Frontal cortex (tissue), 4 donors: ENCODE results near the gene VAV2. TPM values are rescaled to one million over a fixed set of nuclear protein-coding genes. Genes with fewer than 3 reads are reported as not detected.

Source experiments
- DNase-seq, 2 donors: peaks; one replicate each; pipeline ENCODE4 v3.0.0; 2012; ENCODE audit warnings: low spot score in 2 of 2
- FAIRE-seq: peaks from 2 replicates; lab custom pipeline; 2012; peaks lifted over from hg19 to GRCh38; lab: Jason Lieb, UNC
- total RNA-seq: library from RNA; depleted of rRNA; stranded (reverse); fragments of >200 nt; gene quantifications from one replicate; pipeline ENCODE4 v1.2.3, GENCODE V29; 2014
- donor health status: control.
- donor health status: control.
- donor health status: control.

VAV2 gene
- total RNA-seq, 1 donor from 2014 or later = 31.0 TPM

DNA sequence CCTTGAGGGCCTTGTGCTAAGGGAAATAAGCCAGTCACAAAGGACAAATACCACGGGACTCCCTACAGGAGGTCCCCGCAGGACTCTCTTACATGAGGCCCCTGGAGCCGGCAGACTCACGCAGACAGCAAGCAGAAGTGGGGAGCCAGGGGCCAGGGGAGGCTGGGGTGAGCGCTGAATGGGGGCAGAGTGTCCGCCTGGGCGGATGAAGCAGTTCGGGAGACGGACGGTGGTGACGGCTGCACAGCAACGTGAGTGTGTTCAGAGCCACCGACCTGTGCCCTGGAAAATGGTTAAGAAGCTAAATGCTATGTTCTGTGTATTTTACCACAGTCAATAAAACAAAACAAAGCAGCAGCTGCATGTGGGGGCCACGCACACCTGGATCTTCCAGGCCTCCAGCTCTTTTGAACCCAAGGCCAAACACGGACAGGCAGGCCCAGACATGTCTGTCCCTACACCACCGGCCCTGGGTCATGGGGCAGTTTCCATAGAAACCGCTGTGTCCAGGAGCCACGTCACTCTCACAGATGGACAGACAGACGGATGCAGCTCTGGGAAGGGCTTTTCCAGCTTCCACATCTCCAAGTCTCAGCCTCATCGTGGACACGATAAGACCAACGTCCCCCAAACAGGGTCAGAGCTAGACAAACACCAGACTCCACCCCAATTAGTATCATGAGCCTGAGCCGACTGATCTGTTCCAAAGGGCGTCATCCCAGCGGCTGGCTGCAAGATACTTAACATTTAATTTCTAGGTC is 103.9 kb downstream of the VAV2 start:
- FAIRE-seq = no peak
- DNase-seq = no peak

DNA sequence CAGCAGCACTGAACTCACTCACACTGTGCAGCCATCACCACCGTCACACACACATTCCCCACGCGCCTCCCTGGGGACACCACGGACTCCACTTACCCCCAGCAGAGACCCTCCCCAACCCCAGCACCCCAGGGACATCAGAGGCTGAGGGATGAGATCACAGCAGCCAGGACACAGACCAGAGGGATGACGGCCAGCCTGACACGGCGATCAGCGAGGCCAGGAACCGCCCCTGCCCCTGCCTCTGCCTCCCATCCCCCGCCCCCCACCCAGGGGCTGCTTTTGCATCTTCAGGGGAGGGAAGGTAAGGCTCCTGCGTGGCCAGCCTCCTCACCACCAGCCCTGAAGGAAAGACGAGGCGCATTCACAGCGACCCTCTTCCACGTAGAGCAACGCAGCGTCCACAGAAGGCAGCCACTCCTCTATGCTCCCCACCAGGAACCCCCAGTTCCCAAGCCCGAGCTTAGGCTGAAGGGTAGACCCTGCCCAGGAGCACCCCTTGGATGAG is 104.5 kb downstream of the VAV2 start:
- DNase-seq = no peak

DNA sequence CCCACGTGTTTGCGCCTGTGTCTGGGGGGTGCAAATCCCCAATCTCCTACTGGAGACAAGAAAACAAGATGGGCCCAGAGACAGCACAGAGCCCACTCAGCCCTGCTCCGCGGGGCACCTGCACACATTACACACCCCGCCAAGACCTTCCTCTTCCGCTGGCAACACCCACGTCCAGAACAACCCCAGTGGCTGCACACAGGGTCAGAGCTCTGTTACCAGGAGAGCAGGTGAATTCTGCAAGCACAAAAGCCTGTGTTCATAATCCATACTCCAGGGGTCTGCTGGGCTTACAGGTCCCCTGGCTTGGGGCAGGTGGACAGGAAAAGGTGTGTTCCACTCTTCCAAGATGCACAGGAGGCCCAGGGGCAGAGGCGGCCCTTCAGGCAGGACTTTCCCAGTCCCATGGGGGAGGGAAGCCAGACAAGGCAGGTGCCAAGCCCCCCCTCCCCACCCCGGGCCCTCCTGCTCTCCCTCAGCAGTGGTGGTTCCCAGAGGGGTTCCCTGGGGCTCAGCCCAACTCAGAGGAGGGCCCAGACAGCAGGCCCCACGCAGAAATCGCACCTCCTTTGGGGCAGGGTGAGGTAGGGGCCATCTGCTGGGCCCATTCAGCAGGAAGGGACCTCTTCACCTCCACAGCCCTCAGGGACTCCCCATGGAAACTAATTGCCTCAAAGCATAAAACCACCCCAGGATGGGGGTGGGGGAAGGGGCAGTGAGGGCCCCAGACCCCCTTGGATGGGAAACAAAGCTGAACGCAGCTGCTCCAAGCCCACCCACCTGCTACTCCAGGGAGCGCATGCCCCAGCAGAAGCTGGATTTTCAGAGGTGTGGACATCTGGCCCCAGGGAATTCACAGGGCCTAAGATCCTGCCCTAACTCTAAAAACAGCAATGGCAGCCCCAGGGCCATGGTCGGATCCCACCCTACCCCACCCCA is 105.3 kb downstream of the VAV2 start:
- FAIRE-seq (no peak), DNase-seq (no peak)

More for the DNA sequence above, 104.5 kb downstream of the VAV2 start:
- no peak for FAIRE-seq

DNA sequence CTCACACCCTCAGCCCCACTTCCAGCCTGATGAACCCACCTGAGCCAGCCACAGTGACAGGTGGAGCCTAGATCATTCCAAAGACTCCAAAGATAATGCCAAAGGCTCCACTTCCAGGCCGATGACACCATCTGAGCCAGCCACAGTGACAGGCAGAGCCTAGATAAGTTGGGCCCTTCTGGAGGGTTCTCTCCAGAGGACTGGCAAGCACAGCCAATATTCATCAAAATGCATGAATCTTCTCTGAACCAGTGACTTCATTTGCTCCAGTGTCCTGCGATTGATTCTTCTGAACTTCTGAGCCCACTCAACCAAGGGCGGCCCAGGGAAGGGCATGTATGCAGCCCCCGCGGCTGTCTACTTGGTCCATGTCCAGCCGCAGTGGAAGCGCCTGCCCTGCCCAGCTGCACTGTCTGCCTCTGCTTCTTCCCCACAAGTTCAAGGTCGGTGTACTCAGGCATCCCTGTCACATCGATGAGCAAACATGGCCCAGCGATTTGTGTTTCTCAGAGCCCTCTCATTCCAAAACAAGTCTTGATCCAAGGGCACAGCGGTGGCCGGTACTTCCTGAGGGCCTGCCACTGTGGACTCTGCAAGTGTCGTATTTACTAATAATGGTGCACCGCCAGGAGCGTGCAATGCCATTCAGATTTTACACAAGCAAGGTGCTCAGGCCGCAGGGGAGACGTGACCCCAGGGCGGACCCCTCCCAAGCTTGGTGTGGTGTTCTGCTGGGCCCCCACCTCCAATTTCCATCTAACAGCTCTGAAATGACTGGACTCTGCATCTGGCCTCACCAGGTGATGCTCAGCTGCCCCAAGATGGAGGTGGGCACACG is 107.0 kb downstream of the VAV2 start:
- no peak for DNase-seq
- FAIRE-seq = no peak

DNA sequence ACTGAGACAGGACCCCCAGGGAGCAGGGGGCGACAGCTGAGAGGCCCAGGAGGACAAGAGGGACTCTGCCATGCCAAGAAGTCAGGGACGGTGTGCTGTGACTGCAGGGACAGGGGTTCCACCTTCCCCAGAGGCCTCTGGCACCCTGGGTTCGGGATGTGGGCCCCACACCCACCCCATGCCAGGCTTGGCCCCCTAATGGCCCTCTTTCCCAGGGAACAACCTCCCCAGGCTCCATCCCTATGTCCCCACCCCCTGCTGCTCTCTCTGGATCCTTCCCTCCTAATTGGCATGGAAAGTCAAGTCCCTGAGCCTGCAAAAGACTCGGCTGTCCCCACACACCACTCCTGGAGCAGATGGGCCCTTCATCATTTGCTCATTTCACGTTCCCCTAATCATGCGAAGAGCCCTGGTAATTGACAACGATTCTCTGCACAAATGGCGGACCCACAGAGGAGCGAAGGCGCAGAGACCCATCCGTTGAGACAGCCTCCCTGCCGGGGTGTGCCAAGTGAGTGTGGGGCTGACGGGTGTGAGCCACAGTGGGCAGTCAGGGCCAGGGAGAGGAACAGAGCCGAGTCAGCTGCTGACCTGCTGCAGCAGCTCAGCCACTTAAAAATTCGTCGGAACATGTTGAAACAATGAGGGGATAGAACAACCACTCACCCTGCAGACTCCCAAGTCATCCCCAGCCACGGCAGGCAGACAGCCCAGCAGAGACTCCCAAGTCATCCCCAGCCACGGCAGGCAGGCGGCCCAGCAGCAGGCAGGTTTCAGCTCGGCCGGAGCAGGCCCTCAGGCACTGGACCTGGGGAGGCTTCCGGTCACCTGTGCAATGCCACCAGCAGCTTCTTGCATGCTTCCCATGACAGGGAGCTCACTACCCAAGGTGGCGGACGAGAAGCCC is 109.0 kb downstream of the VAV2 start:
- no peak for FAIRE-seq
- no peak for DNase-seq

DNA sequence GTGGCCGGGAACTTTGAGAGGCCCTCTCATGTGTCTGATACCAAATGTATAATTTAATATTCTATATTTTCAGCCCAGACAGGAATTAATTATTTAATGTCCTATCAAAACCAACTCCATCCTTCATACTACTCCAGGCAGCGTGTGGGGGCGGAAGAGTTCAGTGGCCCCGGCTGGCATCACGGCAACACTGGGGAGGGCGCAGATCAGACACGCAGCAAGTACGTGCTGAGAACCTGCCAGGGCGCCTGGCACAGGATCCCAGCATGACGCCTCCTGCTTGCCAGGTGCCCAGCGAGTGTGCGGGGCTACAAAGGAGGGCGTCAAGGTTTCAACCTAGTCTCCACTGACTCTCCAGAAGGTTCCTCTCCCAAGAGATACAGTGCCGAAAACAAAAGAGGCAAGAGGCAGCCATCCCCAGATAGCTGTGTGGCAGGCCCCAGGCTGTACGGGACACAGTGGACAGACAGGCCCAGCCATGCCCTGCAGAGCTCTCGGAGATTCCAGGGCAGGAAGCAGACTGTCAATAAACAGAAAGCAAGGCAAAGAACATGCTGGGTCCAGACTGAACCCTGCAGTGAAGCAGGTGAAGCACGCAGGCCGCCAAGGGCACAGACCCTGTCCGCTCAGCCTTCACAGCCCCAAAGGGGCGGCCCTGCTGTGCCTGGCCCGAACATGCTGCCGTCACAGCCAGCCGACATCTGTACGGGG is 110.3 kb downstream of the VAV2 start:
- no peak for FAIRE-seq

DNA sequence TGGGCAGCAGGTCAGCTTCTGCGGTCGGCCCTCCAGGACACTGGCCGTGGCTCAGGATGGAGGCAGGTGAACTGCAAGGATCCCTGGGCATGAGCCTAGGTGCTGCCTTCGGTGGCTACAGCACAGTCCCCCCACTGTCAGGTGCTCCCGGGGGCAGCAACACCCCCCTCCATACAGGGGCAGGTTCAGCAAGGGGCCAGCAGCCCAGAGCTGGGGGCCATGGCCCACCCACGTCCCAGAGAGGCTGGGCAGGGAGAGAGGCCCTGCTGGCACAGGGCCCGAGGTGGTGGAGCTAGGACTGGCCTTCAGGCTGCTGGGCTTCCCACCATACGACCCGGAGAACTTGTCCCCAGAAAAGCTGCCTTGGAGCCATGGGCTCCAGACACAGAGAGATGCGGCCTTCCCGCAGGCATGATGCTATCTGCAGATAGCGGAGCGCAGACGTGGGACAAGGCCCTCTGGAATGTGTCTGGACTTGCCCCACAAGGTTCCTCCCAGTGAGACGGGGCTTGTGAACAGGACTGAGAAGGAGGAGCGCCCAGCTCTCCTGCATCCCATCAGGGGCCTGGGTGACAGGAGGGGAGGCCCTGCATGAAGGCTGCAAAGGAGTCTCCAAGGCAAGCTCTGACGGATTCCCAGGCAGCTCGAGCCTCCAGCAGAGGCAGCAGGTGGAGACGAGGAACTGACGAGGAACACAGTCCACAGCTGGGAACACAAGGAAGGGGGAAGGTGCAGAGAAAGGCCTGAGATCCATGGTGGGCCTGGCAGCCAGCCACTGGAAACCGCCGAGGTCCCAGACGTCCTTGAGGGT is 111.1 kb downstream of the VAV2 start:
- no peak for DNase-seq
- FAIRE-seq = no peak

More for the DNA sequence above, 110.3 kb downstream of the VAV2 start:
- no peak for DNase-seq

DNA sequence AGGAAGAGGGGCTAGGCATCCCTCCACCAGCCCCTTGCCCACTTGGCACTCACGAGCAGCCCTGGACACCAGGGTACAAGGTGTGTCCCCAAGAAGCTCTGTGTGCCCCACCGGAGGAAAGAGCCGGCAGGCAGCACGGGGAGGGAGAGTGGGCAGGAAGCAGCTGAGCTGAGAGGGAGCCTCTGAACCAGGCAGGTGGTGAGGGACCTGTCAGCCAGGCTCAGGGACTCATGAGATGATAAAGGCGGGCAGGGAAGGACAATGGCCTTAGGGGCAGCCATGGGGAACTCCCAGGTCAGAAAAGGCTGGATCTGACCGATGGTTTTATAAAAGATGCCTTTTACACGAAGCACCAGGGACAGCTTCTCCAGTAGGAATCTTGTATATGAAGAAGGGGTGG is 112.0 kb downstream of the VAV2 start:
- FAIRE-seq = no peak
- DNase-seq = no peak

DNA sequence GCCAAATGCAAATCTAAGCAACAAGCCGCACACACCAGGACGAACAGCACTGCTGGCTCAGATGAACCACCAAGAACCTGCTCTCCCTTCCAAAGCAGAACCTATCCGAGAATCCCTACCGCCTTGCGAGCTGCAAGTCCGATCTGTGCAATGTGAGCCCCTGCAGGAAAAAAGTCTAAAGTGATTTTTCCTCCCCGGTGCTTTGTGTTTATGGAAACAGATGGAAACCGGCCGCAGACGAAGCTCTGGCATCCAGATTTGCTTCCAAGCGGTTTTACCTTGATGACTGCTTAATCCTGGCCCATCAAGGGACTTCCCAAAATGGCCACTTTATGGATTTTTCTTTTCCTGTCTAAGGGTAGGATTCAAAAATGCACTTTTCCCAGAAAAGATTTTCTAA is 112.5 kb downstream of the VAV2 start:
- FAIRE-seq (no peak), DNase-seq (no peak)

DNA sequence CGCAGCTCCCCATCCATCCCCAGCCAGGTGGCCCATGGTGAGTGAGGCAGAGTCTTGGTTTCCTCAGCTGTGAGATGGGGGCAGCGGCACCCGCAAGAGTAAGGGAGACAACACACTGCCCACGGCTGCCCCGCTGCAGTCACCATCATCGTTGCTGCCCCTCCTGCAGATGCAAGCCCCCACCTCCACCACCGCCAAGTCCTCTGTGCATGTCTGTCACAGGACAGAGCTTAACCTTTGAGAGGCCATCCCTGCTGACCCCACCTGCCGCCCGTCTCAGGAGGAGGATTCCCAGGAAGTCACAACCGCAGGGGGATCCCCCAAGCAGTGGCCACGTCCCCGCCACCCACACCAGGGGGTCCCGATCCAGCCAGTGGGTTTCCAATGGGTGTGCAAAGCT is 113.7 kb downstream of the VAV2 start:
- DNase-seq (no peak), FAIRE-seq (no peak)

DNA sequence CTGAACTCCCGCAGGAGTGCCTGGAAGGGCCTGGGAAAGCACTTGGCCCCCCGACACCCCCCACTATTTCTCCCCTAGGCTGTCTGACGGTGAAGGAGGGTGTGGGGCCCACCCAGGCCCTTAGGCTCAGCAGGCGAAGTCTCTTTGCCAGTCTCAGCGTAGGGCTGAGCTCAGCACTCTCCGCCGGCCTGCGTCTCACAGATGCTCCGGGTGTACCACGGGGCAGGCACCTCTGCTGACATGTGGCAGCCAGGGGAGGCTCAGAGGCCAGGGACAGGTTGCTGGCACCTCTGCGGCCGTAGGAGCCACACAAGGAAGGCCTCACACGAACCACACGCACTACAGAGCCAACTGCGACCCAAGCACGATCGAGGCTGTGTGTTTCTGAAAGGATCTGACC is 114.2 kb downstream of the VAV2 start:
- FAIRE-seq (no peak), DNase-seq (no peak)

DNA sequence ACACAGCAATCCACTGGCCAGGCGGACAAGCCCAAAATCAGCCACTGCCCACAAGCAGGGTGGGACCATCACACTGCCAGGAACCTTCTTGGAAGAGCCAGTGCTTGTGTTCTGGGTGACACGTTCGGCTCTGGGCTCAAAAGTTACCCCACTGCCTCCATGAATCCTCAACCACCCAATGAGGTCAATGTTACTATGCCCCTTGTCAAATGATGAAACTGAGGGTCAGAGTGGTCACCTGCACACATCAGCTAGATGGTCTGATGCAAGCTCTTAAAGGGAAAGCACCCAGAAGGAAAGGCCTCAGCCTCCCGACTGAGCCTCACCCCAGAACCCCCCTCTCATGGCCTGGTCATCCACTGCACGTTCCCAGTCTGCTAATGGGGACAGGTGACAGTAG is 114.8 kb downstream of the VAV2 start:
- DNase-seq (no peak), FAIRE-seq (no peak)

DNA sequence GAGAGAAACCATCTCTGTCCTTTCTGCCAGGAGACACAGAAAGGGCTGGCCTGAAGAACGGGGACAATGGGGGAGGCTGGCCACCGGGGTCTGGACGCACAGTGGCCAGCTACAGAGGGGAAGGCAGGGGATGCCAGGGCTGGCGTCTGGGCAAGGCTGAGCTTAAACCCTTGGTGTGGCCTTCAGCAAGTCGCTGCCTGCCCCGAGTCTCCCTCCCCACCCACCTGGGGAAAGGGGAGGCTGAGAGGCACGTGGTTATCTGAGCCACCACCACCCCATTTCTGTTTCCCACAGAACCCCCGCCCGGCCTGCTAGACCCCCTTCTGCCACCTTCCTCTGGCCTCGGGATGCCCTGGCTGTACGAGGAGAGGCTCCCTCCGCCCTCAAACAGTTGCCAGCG is 115.3 kb downstream of the VAV2 start:
- no peak for DNase-seq
- FAIRE-seq = no peak

DNA sequence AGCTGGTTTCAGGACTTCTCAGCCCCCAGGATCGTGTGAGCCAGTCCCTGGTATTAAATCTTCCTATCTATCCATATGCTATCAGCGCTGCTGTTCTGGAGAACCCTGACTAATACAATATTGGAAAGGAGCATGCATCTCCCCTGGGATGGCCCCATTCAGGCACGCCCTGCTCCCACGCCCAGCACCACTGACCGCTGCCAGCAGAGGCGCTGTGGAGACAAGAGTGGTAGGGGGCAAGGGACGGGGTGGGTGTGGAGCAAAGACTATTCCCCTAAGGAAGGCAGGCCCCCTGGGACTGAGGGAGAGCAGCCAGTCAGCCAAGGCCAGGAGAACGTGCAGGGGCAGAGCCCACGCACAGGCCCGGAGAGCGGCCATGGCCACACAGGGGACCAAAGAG is 116.0 kb downstream of the VAV2 start:
- DNase-seq (no peak), FAIRE-seq (no peak)

DNA sequence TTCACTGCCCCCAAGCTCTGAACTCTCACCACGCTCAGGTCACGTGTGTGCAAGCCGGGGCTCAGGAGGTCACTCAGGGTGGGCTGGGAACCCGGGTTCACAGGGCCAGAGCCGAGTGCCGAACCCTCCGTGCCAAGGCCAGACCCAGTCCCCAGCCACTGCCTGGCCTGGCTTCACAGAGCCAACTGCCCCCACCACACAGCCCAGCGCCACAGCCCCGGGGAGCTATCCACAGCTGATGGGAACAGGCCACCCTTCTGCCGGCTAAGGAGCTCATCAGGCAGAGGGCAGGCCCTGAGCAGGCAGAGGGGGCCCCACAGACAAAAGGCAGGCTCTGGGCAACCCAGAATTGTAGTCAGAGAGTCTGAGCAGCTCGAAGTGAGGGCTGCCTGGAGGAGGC is 117.0 kb downstream of the VAV2 start:
- FAIRE-seq (no peak), DNase-seq (no peak)

DNA sequence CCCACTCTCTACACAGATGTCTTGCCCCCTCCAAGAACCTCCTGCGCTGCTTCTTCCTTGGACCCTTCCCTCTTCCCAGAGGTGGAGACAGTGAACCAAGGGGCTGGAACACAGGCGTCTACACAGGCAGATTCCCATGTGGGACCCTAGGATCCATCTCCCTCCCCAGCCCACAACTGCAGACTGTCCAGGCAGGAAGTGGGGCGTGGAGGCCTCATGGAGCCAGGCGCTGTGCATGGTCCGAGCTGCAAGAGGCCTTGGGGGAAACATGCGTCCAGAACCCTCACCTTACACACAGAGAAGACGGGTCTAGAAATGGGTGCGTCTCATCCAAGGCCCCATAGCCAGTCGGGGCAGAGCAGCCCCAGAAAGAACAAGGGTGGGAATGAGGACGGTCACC is 117.5 kb downstream of the VAV2 start:
- FAIRE-seq = no peak
- DNase-seq = no peak

DNA sequence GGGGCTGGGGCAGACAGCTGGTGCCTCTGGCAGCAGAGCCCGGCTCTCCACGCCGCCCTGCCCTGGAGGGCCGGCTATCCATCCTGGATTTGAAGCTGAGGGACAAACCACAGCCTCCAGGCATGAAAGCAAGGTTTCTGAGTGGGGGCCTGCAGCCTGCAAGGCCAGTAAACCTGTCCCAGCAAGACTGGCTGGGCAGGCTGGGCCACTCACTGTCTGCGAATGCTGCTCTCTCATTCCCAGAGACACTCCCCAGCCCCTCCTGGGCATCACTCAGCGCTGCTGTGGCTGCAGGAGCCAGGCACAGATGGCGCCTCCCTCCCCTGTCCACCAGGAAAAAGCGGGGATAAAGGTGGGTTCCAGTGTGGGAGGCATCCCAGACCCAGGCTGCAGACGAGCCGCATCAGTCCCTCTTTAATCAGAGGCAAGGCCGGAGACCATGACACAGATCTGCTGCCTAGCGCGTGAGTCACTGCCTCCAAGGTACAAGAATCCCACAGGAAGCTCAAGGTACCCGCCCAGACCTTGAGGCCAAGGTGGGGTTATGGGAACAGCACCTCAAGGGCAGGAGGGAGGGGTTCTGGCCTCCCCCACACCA is 118.0 kb downstream of the VAV2 start:
- DNase-seq (no peak), FAIRE-seq (no peak)
